Measurements from ENCODE around the gene ARHGEF19. TPM values are rescaled to one million over a fixed set of nuclear protein-coding genes. Genes with fewer than 3 reads are reported as not detected.

The ARHGEF19 gene
- total RNA-seq, 1 donor from 2014 or later = 151 TPM

GRCh38 chr1:16155537-16156410, 56.7 kb downstream of the ARHGEF19 start, which contains the start of gene EPHA2:
EPHA2 (minus strand) TSS chr1:16156069; CDS start chr1:16155932, 137 bp downstream.
- no peak for TF ChIP-seq CTCF (IDR thresholded peaks at IDR 0.05; ENCODE audit: unreplicated experiment)
- Mint-ChIP-seq H3K36me3 (ENCODE audit: insufficient read depth) (peaks cover 2% of the 10 kb centered on the region), H3K9me3 (ENCODE audit: low read depth) (no peaks in the 10 kb centered on the region), H3K27me3 (peaks cover 16% of the 10 kb centered on the region), H3K4me3 (ENCODE audit: low read depth) (peak within 1 kb of the TSS; percentile 84), H3K4me1 (ENCODE audit: low read depth) (peaks cover 22% of the 10 kb centered on the region), H3K27ac (peak within 1 kb of the TSS; percentile 99)
- peak; percentile 91 for DNase-seq (ENCODE audit: low spot score, unreplicated experiment)

- no peak for TF ChIP-seq CTCF (IDR thresholded peaks at IDR 0.05; ENCODE audit: unreplicated experiment)
- H3K9me3 Mint-ChIP-seq (ENCODE audit: low read depth) = no peaks in the 10 kb centered on the region
- H3K27ac Mint-ChIP-seq = peak overlapping the region; percentile 89
- H3K4me3 Mint-ChIP-seq (ENCODE audit: low read depth) = peak overlapping the region; percentile 84
- H3K4me1 Mint-ChIP-seq (ENCODE audit: low read depth) = peaks cover 22% of the 10 kb centered on the region
- peaks cover 16% of the 10 kb centered on the region for H3K27me3 Mint-ChIP-seq
- H3K36me3 Mint-ChIP-seq (ENCODE audit: insufficient read depth) = peaks cover 4% of the 10 kb centered on the region
- no peak for DNase-seq (ENCODE audit: low spot score, unreplicated experiment)
These were observed 58.3 kb downstream of the ARHGEF19 start for GRCh38 chr1:16153999-16154673.

GRCh38 chr1:16153096-16153998, 59.1 kb downstream of the ARHGEF19 start:
- H3K9me3 Mint-ChIP-seq (ENCODE audit: low read depth) = no peaks in the 10 kb centered on the region
- H3K36me3 Mint-ChIP-seq (ENCODE audit: insufficient read depth) = peaks cover 12% of the 10 kb centered on the region
- H3K4me1 Mint-ChIP-seq (ENCODE audit: low read depth) = peaks cover 22% of the 10 kb centered on the region
- DNase-seq (ENCODE audit: low spot score, unreplicated experiment) = no peak
- H3K27ac Mint-ChIP-seq = peak overlapping the region; percentile 89
- peaks cover 14% of the 10 kb centered on the region for H3K27me3 Mint-ChIP-seq
- peak overlapping the region; percentile 84 for H3K4me3 Mint-ChIP-seq (ENCODE audit: low read depth)
- TF ChIP-seq CTCF (IDR thresholded peaks at IDR 0.05; ENCODE audit: unreplicated experiment) = no peak

- Mint-ChIP-seq H3K27ac (peak overlapping the region; percentile 89), H3K27me3 (peaks cover 6% of the 10 kb centered on the region), H3K4me1 (ENCODE audit: low read depth) (peaks cover 23% of the 10 kb centered on the region), H3K36me3 (ENCODE audit: insufficient read depth) (peaks cover 18% of the 10 kb centered on the region), H3K9me3 (ENCODE audit: low read depth) (no peaks in the 10 kb centered on the region), H3K4me3 (ENCODE audit: low read depth) (peak overlapping the region; percentile 84)
- no peak for DNase-seq (ENCODE audit: low spot score, unreplicated experiment)
- TF ChIP-seq CTCF (IDR thresholded peaks at IDR 0.05; ENCODE audit: unreplicated experiment) = no peak
These were observed 59.9 kb downstream of the ARHGEF19 start for GRCh38 chr1:16152481-16153087.
